ENCODE results near the gene GC.

- TF ChIP-seq GATA2 (IDR thresholded peaks at IDR 0.05; ENCODE audit: low read depth, low read length) (no peak), GATA3 (IDR thresholded peaks at IDR 0.05; ENCODE audit: low read depth, low read length) (no peak)
Observed at GRCh38 chr4:71785959-71786358, 2.1 kb upstream of the GC start.

All from SH-SY5Y (cell line).